HG03095 (cell line): ENCODE measurements around the gene HOXC13.

Experiments used
- ATAC-seq: cut with Tn5 transposase; IDR thresholded peaks from one replicate; pipeline ENCODE4 v1.9.1; 2021; ENCODE audit warnings: moderate library complexity; ENCODE audit not compliant: unreplicated experiment

The HOXC13 gene

DNA sequence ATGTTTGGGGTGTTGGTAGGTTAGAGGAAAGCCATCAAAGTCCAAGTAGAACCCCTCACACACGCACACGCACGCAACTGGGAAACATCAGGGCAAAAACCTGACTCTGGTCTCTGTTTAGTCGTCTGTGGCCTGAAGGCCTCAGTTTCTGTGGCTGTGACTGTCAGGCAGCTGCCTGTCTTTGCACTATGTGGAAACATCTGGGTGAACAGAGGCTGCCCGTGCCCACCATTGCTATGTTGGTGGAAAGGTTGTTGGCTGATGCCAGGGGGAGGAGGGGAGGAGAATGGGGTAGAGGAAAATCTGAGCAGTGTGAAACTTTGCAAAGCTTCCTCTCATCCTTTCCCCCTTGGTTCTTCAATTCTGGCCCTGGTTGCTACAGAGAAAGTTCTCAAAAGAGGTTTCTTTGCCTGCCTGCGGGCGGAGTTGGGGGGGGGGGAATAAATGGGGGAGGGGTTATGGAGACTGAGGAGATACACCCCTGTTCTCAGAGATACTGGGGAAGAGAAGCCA lies 53.8 kb downstream of the HOXC13 start:
- ATAC-seq, result no peak

DNA sequence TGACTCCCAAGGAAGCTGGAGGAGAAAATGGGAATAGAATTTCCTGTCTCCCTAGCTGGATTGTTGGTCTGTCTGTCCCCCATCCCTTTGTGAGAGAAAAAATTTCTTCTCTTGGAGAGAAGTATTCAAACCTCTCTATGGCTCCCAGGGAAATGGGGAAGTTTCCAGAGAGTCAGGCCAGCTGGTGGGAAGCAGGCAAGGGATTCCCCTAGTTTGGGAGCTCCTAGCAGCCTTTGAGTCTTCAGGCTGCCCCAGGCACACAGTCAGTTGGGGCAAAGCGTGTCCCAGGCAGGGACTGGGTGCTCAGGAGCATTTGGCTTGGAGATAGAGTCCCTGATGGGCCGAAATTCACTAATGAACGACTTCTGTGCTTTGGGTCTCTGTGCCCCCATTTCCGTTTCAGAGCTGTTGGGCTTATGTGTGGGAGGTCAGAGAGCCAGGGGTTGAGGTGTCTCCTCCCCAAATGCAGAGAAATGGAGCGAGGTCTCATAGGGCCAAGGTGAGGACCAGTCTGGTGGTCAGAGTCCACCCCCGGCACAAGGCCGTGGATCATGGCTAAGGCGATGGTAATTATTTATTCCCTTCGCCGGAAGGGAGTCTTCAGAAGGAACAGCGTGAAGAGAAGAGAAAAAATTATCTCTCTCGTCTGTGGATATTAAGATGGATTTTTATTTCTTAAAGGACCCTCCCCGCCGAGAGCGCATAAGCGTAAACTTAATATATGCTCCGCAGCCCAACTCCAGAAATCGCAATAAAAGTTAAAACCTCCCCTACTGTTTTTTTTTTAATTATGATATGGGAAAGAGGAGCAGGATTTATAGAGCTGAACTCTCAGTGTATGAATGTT lies 54.8 kb downstream of the HOXC13 start:
- ATAC-seq, result no peak

DNA sequence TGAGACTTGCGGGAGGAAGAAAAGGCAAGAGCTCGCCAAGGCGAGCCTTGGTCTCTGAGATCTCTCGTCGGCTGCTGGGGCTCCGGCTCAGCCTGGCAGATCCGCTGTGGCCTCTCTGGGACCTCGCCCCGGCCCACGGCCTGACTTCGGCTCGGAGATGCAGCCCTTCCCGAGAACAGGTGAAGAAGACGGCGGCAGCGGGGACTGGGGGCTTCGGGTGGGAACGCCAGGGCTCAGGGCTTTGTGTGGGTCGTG lies 55.3 kb downstream of the HOXC13 start:
- ATAC-seq, result no peak

DNA sequence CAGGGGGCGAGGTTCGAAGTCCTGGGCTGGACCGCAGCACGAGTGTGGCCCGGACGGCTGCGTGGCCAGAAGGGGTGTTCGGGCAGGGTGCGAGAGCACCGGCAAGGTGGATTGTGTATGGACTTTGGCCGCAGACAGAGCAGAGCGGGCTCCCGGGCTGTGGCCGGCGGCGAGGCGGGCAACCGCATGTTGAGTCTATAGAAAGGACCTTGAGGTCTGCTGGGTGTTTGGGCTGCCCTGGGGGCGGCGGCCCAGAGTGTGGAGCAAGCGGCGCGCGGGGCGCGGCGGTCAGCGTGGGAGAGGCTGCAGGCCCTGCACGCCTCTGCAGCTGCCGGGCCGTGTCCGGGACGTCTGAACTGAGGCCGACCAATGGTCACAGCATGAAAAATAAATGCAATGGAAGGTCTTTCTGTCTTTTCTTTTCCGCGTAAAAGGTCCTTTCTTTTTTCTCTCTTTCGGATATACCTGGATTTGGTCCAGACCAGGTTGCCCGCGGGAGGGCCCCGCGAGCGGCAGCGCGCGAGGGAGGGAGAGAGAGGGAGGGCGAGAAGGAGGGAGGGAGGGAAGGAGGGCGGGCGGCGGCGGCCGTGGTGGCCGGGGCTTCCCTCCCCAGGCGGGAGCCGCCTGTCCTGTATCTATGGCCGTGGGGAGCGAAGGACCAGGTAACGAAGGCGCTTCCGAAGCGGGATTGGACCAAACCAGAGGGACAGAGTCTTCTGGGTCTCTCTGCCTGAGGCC lies 55.8 kb downstream of the HOXC13 start:
- ATAC-seq, result no peak

DNA sequence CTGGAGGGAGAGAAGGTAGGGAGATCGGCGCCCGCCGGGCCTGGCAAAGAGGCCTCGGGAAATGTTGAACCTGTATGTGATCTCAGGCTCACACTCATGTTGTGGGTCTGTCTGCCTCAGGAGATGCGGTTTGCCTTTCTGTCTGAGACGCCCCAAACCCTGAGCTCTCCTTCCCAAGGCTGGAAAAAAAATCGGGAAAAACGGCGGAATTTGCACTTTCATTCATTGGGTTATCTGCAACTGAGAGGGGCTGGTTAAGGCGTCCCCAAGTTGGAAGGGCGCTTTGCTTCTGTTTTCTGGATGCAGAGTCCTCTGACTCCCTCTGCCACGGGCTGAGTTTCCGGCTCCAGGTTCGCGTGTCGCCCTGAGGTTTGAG lies 56.4 kb downstream of the HOXC13 start:
- ATAC-seq, result no peak

DNA sequence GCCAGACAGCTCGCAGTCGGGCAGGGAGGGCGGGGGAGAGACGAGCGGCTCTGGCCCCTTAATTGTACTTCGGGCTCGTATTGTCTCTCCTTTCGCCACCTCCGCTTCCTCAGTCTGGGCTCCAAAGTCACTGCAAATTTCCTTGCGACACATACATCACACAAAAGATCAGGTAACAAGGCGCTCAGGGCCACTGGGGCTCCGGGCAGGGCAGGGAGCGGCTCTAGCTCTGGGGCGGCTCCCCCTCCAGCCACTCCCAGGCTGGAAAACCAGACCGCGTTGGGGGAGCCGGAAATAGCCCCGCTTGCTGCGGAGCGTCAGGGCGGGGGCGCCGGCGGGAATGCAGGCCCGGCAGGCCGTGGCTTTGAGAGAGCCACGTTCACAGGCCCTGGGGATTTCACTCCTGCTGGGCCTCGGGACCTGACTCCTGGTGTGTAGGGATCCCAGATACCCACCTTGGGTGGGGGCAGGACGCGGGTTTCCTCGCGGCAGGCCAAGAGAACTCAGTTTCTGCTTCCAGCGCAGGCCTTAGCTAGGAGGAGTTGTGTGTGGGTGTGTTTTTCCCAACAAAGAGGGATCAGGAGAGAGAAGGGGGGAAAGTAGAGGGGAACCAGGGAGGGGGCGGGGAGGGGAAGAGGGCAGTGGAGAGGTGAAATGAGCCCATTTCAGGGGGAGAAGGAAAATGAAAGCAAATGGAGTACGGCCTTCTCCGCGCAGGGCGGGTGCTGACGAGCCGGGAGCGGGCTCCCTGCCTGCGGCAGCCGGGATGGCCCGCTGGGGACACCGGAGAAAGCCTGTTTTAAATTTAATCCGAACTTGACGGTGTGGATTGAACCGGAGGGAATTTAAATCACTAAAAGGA lies 57.0 kb downstream of the HOXC13 start:
- no peak for ATAC-seq
